C4-2B (cell line): ENCODE data around the gene MSI2.

Experiments
- H3K27ac ChIP-seq: fragments of 450-650 bp; 2 replicates; pipeline ENCODE4 v1.5.1; 2017
- CTCF ChIP-seq: fragments of 450-650 bp; conservative IDR thresholded peaks from 2 replicates; pipeline ENCODE4 v1.5.1; 2017; ENCODE audit warnings: mild to moderate bottlenecking
- ZFX ChIP-seq: fragments of 450-650 bp; IDR thresholded peaks from 2 replicates; pipeline ENCODE4 v1.6.1; 2017

MSI2 gene

DNA sequence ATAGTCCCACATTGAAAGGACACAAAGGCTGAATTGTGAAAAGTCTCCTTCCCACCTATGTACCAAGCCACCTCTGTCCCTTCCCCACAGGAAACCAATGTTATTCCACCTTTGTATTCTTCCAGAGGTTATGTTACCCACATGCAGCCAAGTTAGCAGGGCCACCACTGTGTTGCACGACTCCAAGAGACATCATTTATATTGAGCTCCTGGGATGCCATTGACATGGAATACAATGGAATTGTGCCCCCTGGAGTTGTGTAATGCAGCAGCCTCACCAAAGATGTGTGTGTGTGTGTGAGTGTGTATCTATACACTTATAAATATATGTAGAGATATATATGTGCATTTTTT lies 21.6 kb upstream of the MSI2 start:
- H3K27ac ChIP-seq, result no peak overlapping the region
- TF ChIP-seq ZFX (no peak), CTCF (no peak)

DNA sequence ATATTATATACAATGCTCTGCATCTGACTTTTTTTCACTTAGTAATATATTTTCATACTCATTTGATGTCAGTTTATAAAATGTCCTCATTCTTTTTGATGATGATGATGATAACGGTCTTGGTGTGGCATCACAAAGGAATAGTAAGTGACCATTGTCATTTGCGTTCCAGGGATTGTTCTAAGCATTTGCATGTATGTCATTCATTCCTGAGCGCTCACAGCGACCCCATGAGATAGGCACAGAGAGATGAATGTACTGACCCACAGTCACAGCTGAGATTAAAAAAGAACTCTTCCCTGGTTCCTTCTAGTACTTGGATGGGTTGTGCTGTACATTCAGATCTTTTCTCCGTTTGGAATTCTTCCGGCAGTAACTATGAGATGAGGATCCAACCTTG lies 21.2 kb upstream of the MSI2 start:
- no peak overlapping the region for H3K27ac ChIP-seq
- TF ChIP-seq CTCF (no peak), ZFX (no peak)

DNA sequence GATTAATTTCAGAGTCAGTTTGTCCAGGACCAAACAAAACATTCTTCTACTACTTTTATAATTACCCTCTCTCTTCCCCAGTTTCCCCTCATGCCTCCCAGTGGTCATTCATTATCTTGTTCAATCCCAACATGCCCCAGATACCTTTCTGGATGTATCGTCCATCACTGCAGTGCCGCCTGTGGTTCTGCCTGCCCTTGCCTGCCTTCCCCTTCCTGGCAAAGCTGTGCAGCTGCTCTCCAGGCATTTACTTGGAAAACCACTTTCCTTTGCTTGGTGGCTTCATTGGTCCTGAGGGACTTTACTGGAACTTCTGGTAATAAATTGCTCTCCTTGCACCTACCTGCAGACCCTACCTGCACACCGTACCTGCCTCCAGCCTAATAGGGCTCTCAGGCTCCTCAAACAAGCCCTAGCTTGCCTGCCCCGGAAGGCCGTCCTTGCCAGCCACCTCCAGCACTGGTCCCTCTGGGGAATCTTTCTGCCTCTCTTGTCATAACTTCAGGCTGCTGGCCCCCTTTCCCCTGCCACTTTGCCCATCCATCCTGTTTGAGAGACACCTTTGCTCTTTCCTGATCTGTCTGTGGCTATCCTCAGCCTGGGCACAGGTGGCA lies 19.5 kb upstream of the MSI2 start:
- TF ChIP-seq ZFX (no peak), CTCF (no peak)
- H3K27ac ChIP-seq, result no peak overlapping the region

DNA sequence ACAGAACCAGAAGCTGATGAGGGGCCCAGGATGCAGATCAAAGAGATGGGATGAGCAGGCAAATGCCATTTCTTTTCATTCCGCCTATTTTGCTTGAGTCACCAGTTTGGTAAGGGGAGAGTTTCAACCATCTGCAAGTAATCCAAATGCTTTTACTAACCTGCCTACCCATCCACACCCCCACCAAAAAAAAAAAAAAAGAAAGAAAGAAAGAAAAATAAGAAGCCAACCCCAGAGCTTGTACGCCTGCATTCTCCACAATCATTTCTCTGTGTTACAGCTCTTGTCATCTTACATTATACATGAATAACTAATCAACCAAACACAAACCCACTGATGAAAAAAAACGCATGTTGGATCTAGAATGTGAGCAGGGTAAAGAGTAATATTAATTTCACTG lies 15.7 kb upstream of the MSI2 start:
- TF ChIP-seq CTCF (no peak), ZFX (no peak)
- no peak overlapping the region for H3K27ac ChIP-seq

GRCh38 chr17:57242148-57242547 lies 14.2 kb upstream of the MSI2 start:
- TF ChIP-seq CTCF (no peak), ZFX (no peak)

GRCh38 chr17:57243171-57243622 lies 13.1 kb upstream of the MSI2 start:
- TF ChIP-seq ZFX (no peak), CTCF (peak; percentile 100)
- no peak overlapping the region for H3K27ac ChIP-seq

More at GRCh38 chr17:57242148-57242547, 14.2 kb upstream of the MSI2 start:
- H3K27ac ChIP-seq, result no peak overlapping the region

DNA sequence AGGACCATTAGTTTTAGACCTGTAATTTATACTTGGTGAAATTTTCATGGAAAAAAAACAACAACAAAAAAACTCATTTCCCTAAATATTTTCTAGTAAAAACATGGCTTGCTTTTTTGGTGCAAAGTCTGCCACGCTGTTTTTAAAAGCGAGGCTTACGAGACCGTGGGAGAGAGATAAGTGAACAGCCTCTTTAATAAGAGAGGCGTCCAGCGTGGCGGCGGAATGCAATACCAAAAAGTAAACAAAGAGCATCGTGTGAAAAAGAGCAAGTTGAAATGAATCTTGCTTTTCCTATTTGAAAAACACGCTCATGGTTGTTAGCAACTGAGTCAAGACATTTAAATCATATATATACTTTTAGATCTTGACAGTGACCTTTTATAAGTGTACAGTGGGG lies 10.5 kb upstream of the MSI2 start:
- TF ChIP-seq ZFX (no peak), CTCF (no peak)
- H3K27ac ChIP-seq, result no peak overlapping the region
